ENCODE data around the gene PTPMT1. TPM values are rescaled to one million over a fixed set of nuclear protein-coding genes. Genes with fewer than 3 reads are reported as not detected.
"Not testable (repeated sequence)": the region's sequence is repeated elsewhere in the genome, so short reads cannot be mapped to it uniquely, and the experiment has no call there.

The PTPMT1 gene
- polyA plus RNA-seq (2013, experiment 1 of 4) = 32.1 TPM
- 45.0 TPM for polyA plus RNA-seq (2013, experiment 2 of 4)
- polyA plus RNA-seq (2013, experiment 3 of 4) = 43.9 TPM
- polyA plus RNA-seq (2013, experiment 4 of 4) = 46.8 TPM

- Histone ChIP-seq H3K27ac (ENCODE audit: insufficient read depth, low read depth, low read length, poor library complexity, severe bottlenecking) (no peak within 1 kb of the TSS), H3K4me1 (ENCODE audit: control insufficient read depth, insufficient read depth, low read length) (no peaks in the 10 kb centered on the region), H3K27me3 (ENCODE audit: control insufficient read depth, insufficient read depth, low read length, poor library complexity, severe bottlenecking) (no peaks in the 10 kb centered on the region), H3K9me3 (ENCODE audit: control insufficient read depth, low read length) (no peaks in the 10 kb centered on the region), H3K4me3 (ENCODE audit: insufficient read depth, low read depth, low read length) (peak within 1 kb of the TSS; percentile 60), H3K36me3 (ENCODE audit: control insufficient read depth, insufficient read depth, low read length) (peaks cover 8% of the 10 kb centered on the region)
- WGBS, 2 experiments = 1% methylated on average over 86 of the region's 86 CpGs
Measured at GRCh38 chr11:47565340-47566148, at the start of gene PTPMT1. Gene PTPMT1 (plus strand): TSS chr11:47565599. CDS start chr11:47565623, 24 bp downstream.

GRCh38 chr11:47516155-47516554 is 49.2 kb upstream of the PTPMT1 start:
- WGBS, 2 experiments = 93 to 100% methylated on average over 3 of the region's 3 CpGs
- Histone ChIP-seq H3K36me3 (ENCODE audit: control insufficient read depth, insufficient read depth, low read length) (no peaks in the 10 kb centered on the region), H3K4me1 (ENCODE audit: control insufficient read depth, insufficient read depth, low read length) (peaks cover 14% of the 10 kb centered on the region), H3K27me3 (ENCODE audit: control insufficient read depth, insufficient read depth, low read length, poor library complexity, severe bottlenecking) (no peaks in the 10 kb centered on the region), H3K9me3 (ENCODE audit: control insufficient read depth, low read length) (no peaks in the 10 kb centered on the region), H3K27ac (ENCODE audit: insufficient read depth, low read depth, low read length, poor library complexity, severe bottlenecking) (no peak overlapping the region), H3K4me3 (ENCODE audit: insufficient read depth, low read depth, low read length) (no peak overlapping the region)

GRCh38 chr11:47516984-47517853 is 48.2 kb upstream of the PTPMT1 start:
- 94 to 97% methylated on average over 10 of the region's 10 CpGs for WGBS, 2 experiments
- no peaks in the 10 kb centered on the region for H3K27me3 ChIP-seq (ENCODE audit: control insufficient read depth, insufficient read depth, low read length, poor library complexity, severe bottlenecking)
- no peaks in the 10 kb centered on the region for H3K9me3 ChIP-seq (ENCODE audit: control insufficient read depth, low read length)
- H3K4me1 ChIP-seq (ENCODE audit: control insufficient read depth, insufficient read depth, low read length) = peaks cover 14% of the 10 kb centered on the region
- no peaks in the 10 kb centered on the region for H3K36me3 ChIP-seq (ENCODE audit: control insufficient read depth, insufficient read depth, low read length)
- H3K4me3 ChIP-seq (ENCODE audit: insufficient read depth, low read depth, low read length) = no peak overlapping the region
- H3K27ac ChIP-seq (ENCODE audit: insufficient read depth, low read depth, low read length, poor library complexity, severe bottlenecking) = no peak overlapping the region

DNA sequence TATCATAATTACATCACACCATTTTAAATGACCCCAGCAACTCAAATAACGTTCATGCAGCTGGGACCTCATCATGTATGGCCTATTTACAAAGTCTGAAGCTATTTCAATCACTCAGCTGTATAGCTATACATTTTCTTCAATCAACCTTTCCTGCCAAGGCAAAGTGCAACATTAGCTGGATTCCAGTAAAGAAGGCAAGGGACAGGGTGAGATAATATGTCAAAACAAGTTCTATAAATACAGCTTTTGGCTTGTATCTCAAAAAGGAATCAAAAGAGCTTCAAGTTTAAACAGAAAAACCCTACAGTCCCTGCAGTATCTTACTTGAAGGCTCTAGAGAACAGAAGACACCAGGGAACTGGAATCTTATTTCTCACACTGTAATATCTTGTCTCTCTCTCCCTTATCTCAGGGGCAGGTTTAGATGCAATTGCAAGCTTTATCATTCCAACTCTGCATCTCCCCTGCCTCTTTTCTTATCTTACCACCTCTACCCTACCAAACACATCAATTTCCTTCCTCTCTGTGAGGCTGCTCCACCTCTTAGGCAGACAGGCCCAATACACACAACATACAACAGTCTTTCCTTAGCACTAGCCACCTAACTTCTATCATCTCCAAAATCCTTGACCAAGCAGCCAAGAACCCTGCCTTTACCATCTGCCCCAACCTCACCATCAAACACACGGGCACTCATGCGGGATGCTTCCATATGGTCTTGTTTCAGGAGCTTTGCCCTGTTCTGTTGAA is 47.0 kb upstream of the PTPMT1 start:
- Histone ChIP-seq H3K9me3 (ENCODE audit: control insufficient read depth, low read length) (no peaks in the 10 kb centered on the region), H3K4me3 (ENCODE audit: insufficient read depth, low read depth, low read length) (no peak overlapping the region), H3K27me3 (ENCODE audit: control insufficient read depth, insufficient read depth, low read length, poor library complexity, severe bottlenecking) (no peaks in the 10 kb centered on the region), H3K36me3 (ENCODE audit: control insufficient read depth, insufficient read depth, low read length) (no peaks in the 10 kb centered on the region), H3K4me1 (ENCODE audit: control insufficient read depth, insufficient read depth, low read length) (peaks cover 11% of the 10 kb centered on the region), H3K27ac (ENCODE audit: insufficient read depth, low read depth, low read length, poor library complexity, severe bottlenecking) (no peak overlapping the region)
- 96 to 98% methylated on average over 3 of the region's 3 CpGs for WGBS, 2 experiments

DNA sequence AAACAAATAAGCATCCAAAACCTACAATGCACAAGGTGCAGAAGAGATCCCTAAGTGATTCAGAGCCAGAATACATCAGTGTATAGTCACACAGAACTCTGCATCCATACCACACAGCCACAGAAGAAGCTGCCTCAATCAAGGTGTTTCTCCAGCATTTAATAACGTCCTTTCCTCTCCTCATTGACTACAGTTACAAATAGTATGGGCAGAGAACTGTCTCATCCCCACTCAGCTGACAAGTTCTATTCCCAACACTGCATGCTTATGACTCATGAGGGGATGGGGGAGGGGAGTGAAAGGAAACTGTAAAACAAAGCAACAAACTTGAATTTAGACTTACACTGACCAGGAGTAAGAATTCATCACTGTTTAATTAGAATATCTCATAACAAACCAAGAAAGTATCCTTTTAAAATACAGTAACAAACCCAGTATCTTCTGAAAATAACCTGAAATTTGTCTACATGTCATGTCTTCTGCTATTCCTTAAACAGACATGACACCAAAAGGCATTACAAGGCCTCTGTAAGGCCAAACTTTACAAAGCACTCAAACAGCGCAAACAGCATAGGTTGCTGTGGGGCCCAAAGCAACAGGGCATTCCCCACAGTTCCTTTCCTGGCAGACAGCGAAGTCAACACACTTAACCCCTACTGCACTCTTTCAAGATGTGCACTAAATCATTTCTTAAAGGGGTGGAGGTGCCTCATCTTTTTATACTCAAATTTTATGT is 41.7 kb upstream of the PTPMT1 start:
- H3K27ac ChIP-seq (ENCODE audit: insufficient read depth, low read depth, low read length, poor library complexity, severe bottlenecking) = no peak overlapping the region
- H3K36me3 ChIP-seq (ENCODE audit: control insufficient read depth, insufficient read depth, low read length) = no peaks in the 10 kb centered on the region
- peaks cover 17% of the 10 kb centered on the region for H3K4me1 ChIP-seq (ENCODE audit: control insufficient read depth, insufficient read depth, low read length)
- no peak overlapping the region for H3K4me3 ChIP-seq (ENCODE audit: insufficient read depth, low read depth, low read length)
- H3K27me3 ChIP-seq (ENCODE audit: control insufficient read depth, insufficient read depth, low read length, poor library complexity, severe bottlenecking) = no peaks in the 10 kb centered on the region
- WGBS, 2 experiments = 42 to 45% methylated on average over 3 of the region's 3 CpGs
- no peaks in the 10 kb centered on the region for H3K9me3 ChIP-seq (ENCODE audit: control insufficient read depth, low read length)

DNA sequence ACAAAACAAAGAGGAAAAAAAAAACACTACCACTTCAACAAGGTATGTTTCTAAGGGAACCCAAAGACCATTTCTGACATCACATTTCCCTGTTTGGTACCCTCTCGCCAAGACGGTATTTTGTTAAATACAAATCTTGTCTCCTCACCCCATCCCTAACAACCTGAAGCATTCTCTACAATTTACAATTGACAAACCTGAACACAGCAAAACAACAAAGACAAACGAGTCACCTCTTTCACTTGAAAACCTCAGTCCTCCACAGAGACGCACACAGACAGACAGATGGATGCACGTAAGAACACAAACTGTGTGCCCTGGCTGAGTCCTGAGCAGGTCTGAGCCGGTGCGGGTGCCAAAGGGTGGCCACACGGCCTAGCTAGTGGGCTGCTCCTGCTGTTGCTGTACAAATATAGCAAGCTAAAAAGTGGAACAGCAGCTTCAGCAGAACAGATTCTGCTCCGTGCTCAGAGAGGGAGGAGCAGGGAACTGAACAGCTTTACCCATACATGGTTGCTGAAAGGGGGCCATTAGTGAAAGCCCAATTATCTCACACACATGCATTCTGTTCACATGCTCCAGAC is 41.0 kb upstream of the PTPMT1 start:
- H3K36me3 ChIP-seq (ENCODE audit: control insufficient read depth, insufficient read depth, low read length) = peaks cover 4% of the 10 kb centered on the region
- no peaks in the 10 kb centered on the region for H3K27me3 ChIP-seq (ENCODE audit: control insufficient read depth, insufficient read depth, low read length, poor library complexity, severe bottlenecking)
- WGBS, 2 experiments = 61 to 69% methylated on average over 9 of the region's 9 CpGs
- no peaks in the 10 kb centered on the region for H3K9me3 ChIP-seq (ENCODE audit: control insufficient read depth, low read length)
- H3K4me3 ChIP-seq (ENCODE audit: insufficient read depth, low read depth, low read length) = no peak overlapping the region
- H3K27ac ChIP-seq (ENCODE audit: insufficient read depth, low read depth, low read length, poor library complexity, severe bottlenecking) = peak overlapping the region; percentile 70
- peaks cover 17% of the 10 kb centered on the region for H3K4me1 ChIP-seq (ENCODE audit: control insufficient read depth, insufficient read depth, low read length)

DNA sequence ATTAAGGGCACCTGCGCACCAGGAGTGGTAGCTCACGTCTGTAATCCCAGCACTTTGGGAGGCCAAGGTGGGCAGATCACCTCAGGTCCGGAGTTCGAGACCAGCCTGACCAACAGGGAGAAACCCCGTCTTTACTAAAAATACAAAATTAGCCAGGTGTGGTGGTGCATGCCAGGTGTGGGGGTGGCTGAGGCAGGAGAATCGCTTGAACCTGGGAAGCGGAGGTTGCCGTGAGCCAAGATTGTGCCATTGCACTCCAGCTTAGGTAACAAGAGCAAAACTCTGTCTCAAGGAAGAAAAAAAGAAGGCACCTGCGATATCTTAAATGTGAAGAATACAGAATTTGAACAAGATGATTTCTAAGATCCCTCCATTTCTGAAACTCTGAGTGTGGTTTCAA is 39.4 kb upstream of the PTPMT1 start:
- H3K4me1 ChIP-seq (ENCODE audit: control insufficient read depth, insufficient read depth, low read length) = peaks cover 17% of the 10 kb centered on the region
- 89 to 95% methylated on average over 9 of the region's 9 CpGs for WGBS, 2 experiments
- H3K27me3 ChIP-seq (ENCODE audit: control insufficient read depth, insufficient read depth, low read length, poor library complexity, severe bottlenecking); H3K9me3 ChIP-seq (ENCODE audit: control insufficient read depth, low read length); H3K4me3 ChIP-seq (ENCODE audit: insufficient read depth, low read depth, low read length); H3K27ac ChIP-seq (ENCODE audit: insufficient read depth, low read depth, low read length, poor library complexity, severe bottlenecking); H3K36me3 ChIP-seq (ENCODE audit: control insufficient read depth, insufficient read depth, low read length): not testable (repeated sequence)

DNA sequence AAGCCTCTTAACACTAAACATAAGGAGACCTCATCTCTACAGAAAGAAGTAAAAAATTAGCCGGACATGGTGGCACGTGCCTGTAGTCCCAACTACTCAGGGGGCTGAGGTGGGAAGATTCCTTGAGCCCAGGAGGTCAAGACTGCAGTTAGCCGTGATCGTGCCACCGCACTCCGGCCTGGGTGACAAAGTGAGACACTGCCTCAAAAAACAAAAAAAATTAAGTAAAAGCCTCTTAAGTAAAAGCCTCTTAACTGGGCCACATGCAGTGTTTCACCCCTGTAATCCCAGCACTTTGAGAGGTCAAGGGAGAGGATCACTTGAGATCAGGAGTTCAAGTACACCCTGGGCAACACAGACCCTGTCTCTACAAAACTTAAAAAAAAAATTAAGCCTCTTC is 38.2 kb upstream of the PTPMT1 start:
- H3K27ac ChIP-seq (ENCODE audit: insufficient read depth, low read depth, low read length, poor library complexity, severe bottlenecking) = no peak overlapping the region
- H3K27me3 ChIP-seq (ENCODE audit: control insufficient read depth, insufficient read depth, low read length, poor library complexity, severe bottlenecking) = no peaks in the 10 kb centered on the region
- peaks cover 4% of the 10 kb centered on the region for H3K36me3 ChIP-seq (ENCODE audit: control insufficient read depth, insufficient read depth, low read length)
- no peak overlapping the region for H3K4me3 ChIP-seq (ENCODE audit: insufficient read depth, low read depth, low read length)
- H3K4me1 ChIP-seq (ENCODE audit: control insufficient read depth, insufficient read depth, low read length) = peaks cover 17% of the 10 kb centered on the region
- H3K9me3 ChIP-seq (ENCODE audit: control insufficient read depth, low read length) = no peaks in the 10 kb centered on the region
- WGBS, 2 experiments = 74 to 90% methylated on average over 6 of the region's 6 CpGs

DNA sequence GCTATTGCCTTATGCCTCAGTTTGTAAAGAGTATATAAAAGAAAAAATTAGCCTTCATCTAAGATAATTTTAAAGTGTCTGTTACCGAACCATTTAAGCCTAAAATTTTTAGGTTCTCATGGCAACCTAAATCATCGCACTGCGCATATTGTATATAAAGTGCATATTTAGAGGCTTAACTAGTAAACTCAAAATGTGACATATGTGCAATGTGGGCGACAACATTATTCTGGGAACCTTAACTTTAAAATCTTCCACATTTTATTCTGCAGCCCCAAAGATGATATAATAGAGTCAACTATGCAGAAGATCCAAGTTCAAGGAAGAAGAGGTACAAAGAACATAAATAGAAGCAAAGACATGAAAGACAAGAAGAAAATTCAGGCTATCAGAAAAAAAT is 35.4 kb upstream of the PTPMT1 start:
- WGBS, 2 experiments = 100% methylated on average over 3 to 4 of the region's 4 CpGs
- Histone ChIP-seq H3K9me3 (ENCODE audit: control insufficient read depth, low read length) (no peaks in the 10 kb centered on the region), H3K27ac (ENCODE audit: insufficient read depth, low read depth, low read length, poor library complexity, severe bottlenecking) (no peak overlapping the region), H3K4me1 (ENCODE audit: control insufficient read depth, insufficient read depth, low read length) (peaks cover 9% of the 10 kb centered on the region), H3K36me3 (ENCODE audit: control insufficient read depth, insufficient read depth, low read length) (peaks cover 4% of the 10 kb centered on the region), H3K4me3 (ENCODE audit: insufficient read depth, low read depth, low read length) (no peak overlapping the region), H3K27me3 (ENCODE audit: control insufficient read depth, insufficient read depth, low read length, poor library complexity, severe bottlenecking) (no peaks in the 10 kb centered on the region)
